ENCODE results near the gene LYRM4.

Gene LYRM4

GRCh38 chr6:5250911-5251310 lies 9.8 kb downstream of the LYRM4 start:
- H2BK120ac ChIP-seq (ENCODE audit: low read depth, low read length): no peak overlapping the region
- DNase-seq: no peak
- H3K9ac ChIP-seq (ENCODE audit: low read length): no peak overlapping the region
- H3K4me3 ChIP-seq (ENCODE audit: insufficient read depth in 1 of 2, low read depth in 1 of 2, low read length in 2 of 2): no peak overlapping the region
- H3K79me1 ChIP-seq (replicated peaks; ENCODE audit: low read length, poor library complexity, severe bottlenecking): peaks cover 45% of the 10 kb centered on the region
- H4K91ac ChIP-seq (ENCODE audit: low read length): no peak overlapping the region
- no peak overlapping the region for H3K18ac ChIP-seq (ENCODE audit: low read depth in 1 of 2, low read length in 2 of 2)
- H3K4ac ChIP-seq (ENCODE audit: low read depth in 1 of 2, low read length in 2 of 2): no peak overlapping the region
- no peak overlapping the region for H4K8ac ChIP-seq (ENCODE audit: low read length)
- no peak overlapping the region for H3K27ac ChIP-seq (ENCODE audit: low read length, poor library complexity, severe bottlenecking)
- no peak overlapping the region for H2BK12ac ChIP-seq (ENCODE audit: low read length in 2 of 2)
- 98% methylated on average over 3 of the region's 4 CpGs for whole genome bisulfite sequencing
- H3K9me3 ChIP-seq (ENCODE audit: control insufficient read depth, low read length): no peaks in the 10 kb centered on the region
- no peak overlapping the region for H2AK5ac ChIP-seq (ENCODE audit: low read length, severe bottlenecking)
- no peak overlapping the region for H2BK5ac ChIP-seq (ENCODE audit: low read depth, low read length, poor library complexity, severe bottlenecking)
- H2BK15ac ChIP-seq (ENCODE audit: low read depth, poor library complexity, severe bottlenecking): no peak overlapping the region
- H3K27me3 ChIP-seq (ENCODE audit: control insufficient read depth in 1 of 2, insufficient read depth in 1 of 2, low read length in 2 of 2): no peaks in the 10 kb centered on the region
- no peak overlapping the region for H2AFZ ChIP-seq (ENCODE audit: low read depth, low read length)
- H3K23ac ChIP-seq (ENCODE audit: low read length in 2 of 2): no peak overlapping the region
- H3K36me3 ChIP-seq (ENCODE audit: control insufficient read depth in 1 of 2, insufficient read depth in 2 of 2, low read depth in 1 of 2, low read length in 2 of 2): peaks cover 10 to 26% of the 10 kb centered on the region in 2 experiments
- no peak overlapping the region for H3K14ac ChIP-seq (ENCODE audit: low read length in 2 of 2)
- H3K4me1 ChIP-seq (ENCODE audit: control insufficient read depth, insufficient read depth, low read depth, low read length): peaks cover 6% of the 10 kb centered on the region
- no peak overlapping the region for H3K4me2 ChIP-seq (ENCODE audit: low read length, poor library complexity, severe bottlenecking)

- Histone ChIP-seq H4K91ac (ENCODE audit: low read length) (no peak overlapping the region), H3K4ac (ENCODE audit: low read depth in 1 of 2, low read length in 2 of 2) (no peak overlapping the region), H3K36me3 (ENCODE audit: control insufficient read depth in 1 of 2, insufficient read depth in 2 of 2, low read depth in 1 of 2, low read length in 2 of 2) (peaks cover 10 to 26% of the 10 kb centered on the region in 2 experiments), H3K4me2 (ENCODE audit: low read length, poor library complexity, severe bottlenecking) (no peak overlapping the region), H3K4me3 (ENCODE audit: insufficient read depth in 1 of 2, low read depth in 1 of 2, low read length in 2 of 2) (no peak overlapping the region), H3K27me3 (ENCODE audit: control insufficient read depth in 1 of 2, insufficient read depth in 1 of 2, low read length in 2 of 2) (no peaks in the 10 kb centered on the region), H3K14ac (ENCODE audit: low read length in 2 of 2) (no peak overlapping the region), H3K4me1 (ENCODE audit: control insufficient read depth, insufficient read depth, low read depth, low read length) (peaks cover 6% of the 10 kb centered on the region), H2BK12ac (ENCODE audit: low read length in 2 of 2) (no peak overlapping the region), H3K27ac (ENCODE audit: low read length, poor library complexity, severe bottlenecking) (no peak overlapping the region), H2AFZ (ENCODE audit: low read depth, low read length) (no peak overlapping the region), H2AK5ac (ENCODE audit: low read length, severe bottlenecking) (no peak overlapping the region), H3K9me3 (ENCODE audit: control insufficient read depth, low read length) (no peaks in the 10 kb centered on the region), H2BK120ac (ENCODE audit: low read depth, low read length) (no peak overlapping the region), H3K23ac (ENCODE audit: low read length in 2 of 2) (no peak overlapping the region), H2BK5ac (ENCODE audit: low read depth, low read length, poor library complexity, severe bottlenecking) (no peak overlapping the region), H4K8ac (ENCODE audit: low read length) (no peak overlapping the region), H3K9ac (ENCODE audit: low read length) (no peak overlapping the region), H3K79me1 (replicated peaks; ENCODE audit: low read length, poor library complexity, severe bottlenecking) (peaks cover 44% of the 10 kb centered on the region), H2BK15ac (ENCODE audit: low read depth, poor library complexity, severe bottlenecking) (no peak overlapping the region), H3K18ac (ENCODE audit: low read depth in 1 of 2, low read length in 2 of 2) (no peak overlapping the region)
- no peak for DNase-seq
- WGBS: no CpG with 5 or more reads among the region's 3 CpGs
Measured at GRCh38 chr6:5250451-5250850, 10.3 kb downstream of the LYRM4 start.

GRCh38 chr6:5249451-5250122 lies 11.2 kb downstream of the LYRM4 start:
- Histone ChIP-seq H2BK120ac (ENCODE audit: low read depth, low read length) (no peak overlapping the region), H3K27me3 (ENCODE audit: control insufficient read depth in 1 of 2, insufficient read depth in 1 of 2, low read length in 2 of 2) (no peaks in the 10 kb centered on the region), H3K4me3 (ENCODE audit: insufficient read depth in 1 of 2, low read depth in 1 of 2, low read length in 2 of 2) (no peak overlapping the region), H2BK12ac (ENCODE audit: low read length in 2 of 2) (no peak overlapping the region), H3K27ac (ENCODE audit: low read length, poor library complexity, severe bottlenecking) (no peak overlapping the region), H3K36me3 (ENCODE audit: control insufficient read depth in 1 of 2, insufficient read depth in 2 of 2, low read depth in 1 of 2, low read length in 2 of 2) (peaks cover 12 to 28% of the 10 kb centered on the region in 2 experiments), H2AK5ac (ENCODE audit: low read length, severe bottlenecking) (no peak overlapping the region), H3K4me1 (ENCODE audit: control insufficient read depth, insufficient read depth, low read depth, low read length) (peaks cover 6% of the 10 kb centered on the region), H4K8ac (ENCODE audit: low read length) (no peak overlapping the region), H2BK5ac (ENCODE audit: low read depth, low read length, poor library complexity, severe bottlenecking) (no peak overlapping the region), H3K4ac (ENCODE audit: low read depth in 1 of 2, low read length in 2 of 2) (no peak overlapping the region), H3K4me2 (ENCODE audit: low read length, poor library complexity, severe bottlenecking) (no peak overlapping the region), H4K91ac (ENCODE audit: low read length) (no peak overlapping the region), H3K23ac (ENCODE audit: low read length in 2 of 2) (no peak overlapping the region), H3K79me1 (replicated peaks; ENCODE audit: low read length, poor library complexity, severe bottlenecking) (peaks cover 41% of the 10 kb centered on the region), H3K9me3 (ENCODE audit: control insufficient read depth, low read length) (no peaks in the 10 kb centered on the region), H3K14ac (ENCODE audit: low read length in 2 of 2) (no peak overlapping the region), H3K18ac (ENCODE audit: low read depth in 1 of 2, low read length in 2 of 2) (no peak overlapping the region), H2AFZ (ENCODE audit: low read depth, low read length) (no peak overlapping the region), H3K9ac (ENCODE audit: low read length) (no peak overlapping the region), H2BK15ac (ENCODE audit: low read depth, poor library complexity, severe bottlenecking) (no peak overlapping the region)
- WGBS: 91% methylated on average over 5 of the region's 5 CpGs
- DNase-seq: no peak

- Histone ChIP-seq H3K4ac (ENCODE audit: low read depth in 1 of 2, low read length in 2 of 2) (no peak overlapping the region), H3K27me3 (ENCODE audit: control insufficient read depth in 1 of 2, insufficient read depth in 1 of 2, low read length in 2 of 2) (no peaks in the 10 kb centered on the region), H3K4me3 (ENCODE audit: insufficient read depth in 1 of 2, low read depth in 1 of 2, low read length in 2 of 2) (no peak overlapping the region), H3K14ac (ENCODE audit: low read length in 2 of 2) (no peak overlapping the region), H2BK15ac (ENCODE audit: low read depth, poor library complexity, severe bottlenecking) (no peak overlapping the region), H3K27ac (ENCODE audit: low read length, poor library complexity, severe bottlenecking) (no peak overlapping the region), H3K18ac (ENCODE audit: low read depth in 1 of 2, low read length in 2 of 2) (no peak overlapping the region), H4K91ac (ENCODE audit: low read length) (no peak overlapping the region), H2BK12ac (ENCODE audit: low read length in 2 of 2) (no peak overlapping the region), H3K9ac (ENCODE audit: low read length) (no peak overlapping the region), H2BK5ac (ENCODE audit: low read depth, low read length, poor library complexity, severe bottlenecking) (no peak overlapping the region), H4K8ac (ENCODE audit: low read length) (no peak overlapping the region), H3K4me1 (ENCODE audit: control insufficient read depth, insufficient read depth, low read depth, low read length) (peaks cover 6% of the 10 kb centered on the region), H2AK5ac (ENCODE audit: low read length, severe bottlenecking) (peak overlapping the region; percentile 43), H3K36me3 (ENCODE audit: control insufficient read depth in 1 of 2, insufficient read depth in 2 of 2, low read depth in 1 of 2, low read length in 2 of 2) (peaks cover 11 to 27% of the 10 kb centered on the region in 2 experiments), H3K23ac (ENCODE audit: low read length in 2 of 2) (no peak overlapping the region), H3K9me3 (ENCODE audit: control insufficient read depth, low read length) (no peaks in the 10 kb centered on the region), H2BK120ac (ENCODE audit: low read depth, low read length) (no peak overlapping the region), H2AFZ (ENCODE audit: low read depth, low read length) (no peak overlapping the region), H3K79me1 (replicated peaks; ENCODE audit: low read length, poor library complexity, severe bottlenecking) (peaks cover 38% of the 10 kb centered on the region), H3K4me2 (ENCODE audit: low read length, poor library complexity, severe bottlenecking) (no peak overlapping the region)
- WGBS: over 99% methylated on average over 8 of the region's 9 CpGs
- DNase-seq: no peak
Measured at GRCh38 chr6:5248302-5249098, 12.2 kb downstream of the LYRM4 start.

Data from mesenchymal stem cell (in vitro differentiated cells and primary cell).